Endothelial cell of umbilical vein (primary cell): ENCODE data around the gene SRCIN1. TPM values are rescaled to one million over a fixed set of nuclear protein-coding genes. Genes with fewer than 3 reads are reported as not detected.

Source experiments
- BruUV-seq: library from RNA; stranded (reverse); fragments of 400-500 nt; replicated peaks from 2 replicates; lab custom pipeline; 2021; lab: Mats Ljungman, UMichigan
- CTCF ChIA-PET: fragments of 300-600, 350-600 bp; sonication (Branson Sonifier 250); formaldehyde crosslinking; loops from one replicate; lab custom pipeline; 2021; ENCODE audit warnings: antibody characterized with exemption, inconsistent platforms; lab: Charles Lee
- POLR2A ChIA-PET: fragments of 300-600, 350-600 bp; sonication (Branson Sonifier 250); formaldehyde crosslinking; loops from one replicate; lab custom pipeline; 2021; ENCODE audit warnings: antibody characterized with exemption, inconsistent platforms; lab: Charles Lee
- DNase-seq: peaks from one replicate; pipeline ENCODE4 v3.0.0-alpha.2; 2011; ENCODE audit warnings: low read depth, low spot score
- FAIRE-seq: peaks from 2 replicates; lab custom pipeline; 2011; peaks lifted over from hg19 to GRCh38; lab: Jason Lieb, UNC
- H2AFZ ChIP-seq: 2 replicates; pipeline ENCODE4 v1.6.0; 2012; ENCODE audit warnings: low read depth, low read length, control low read depth, inconsistent platforms
- H3K27ac ChIP-seq: 2 replicates; pipeline ENCODE4 v1.5.1; 2011; ENCODE audit warnings: low read depth, mild to moderate bottlenecking, control low read depth, low read length, moderate library complexity; ENCODE audit not compliant: insufficient read depth
- H3K27me3 ChIP-seq, 2 experiments: 2 replicates each; pipeline versions ENCODE4 v1.6.0 to v1.6.1; 2011; ENCODE audit warnings: low read length in 2 of 2, mixed read lengths in 1 of 2; ENCODE audit not compliant: control insufficient read depth in 2 of 2, insufficient read depth in 2 of 2
- H3K36me3 ChIP-seq, 2 experiments: 2 replicates in 1 of 2; 3 replicates in 1 of 2; pipeline ENCODE4 v1.5.1; 2011; ENCODE audit warnings: low read length in 2 of 2, mild to moderate bottlenecking in 1 of 2, moderate library complexity in 1 of 2; ENCODE audit not compliant: control insufficient read depth in 2 of 2, insufficient read depth in 2 of 2; ENCODE audit errors: extremely low read depth in 1 of 2
- H3K4me1 ChIP-seq: 3 replicates; pipeline ENCODE4 v1.5.1; 2011; ENCODE audit warnings: mild to moderate bottlenecking, low read length; ENCODE audit not compliant: control insufficient read depth, insufficient read depth; ENCODE audit errors: extremely low read depth
- H3K4me2 ChIP-seq: 2 replicates; pipeline ENCODE4 v1.6.1; 2011; ENCODE audit warnings: low read length, control low read depth, mixed read lengths; ENCODE audit not compliant: insufficient read depth
- H3K4me3 ChIP-seq, 3 experiments: fragments of 200-600 bp in 1 of 3; sonication (generic), shearing (Covaris generic) in 1 of 3; replicated peaks in 1 of 3; 2 replicates each; pipeline ENCODE4 v1.5.1; 2011 to 2016; ENCODE audit warnings: control low read depth in 3 of 3, low read length in 3 of 3, mild to moderate bottlenecking in 2 of 3, inconsistent platforms in 1 of 3, low read depth in 1 of 3, moderate library complexity in 1 of 3; ENCODE audit not compliant: insufficient read depth in 1 of 3
- H3K79me2 ChIP-seq: 2 replicates; pipeline ENCODE4 v1.6.0; 2012; ENCODE audit warnings: low read length, inconsistent platforms; ENCODE audit not compliant: control insufficient read depth, insufficient read depth
- H3K9ac ChIP-seq: replicated peaks from 2 replicates; pipeline ENCODE3; 2011; ENCODE audit warnings: low read length, control low read depth; ENCODE audit not compliant: insufficient read depth; ENCODE audit errors: extremely low read depth
- H3K9me1 ChIP-seq: replicated peaks from 3 replicates; pipeline ENCODE4 v1.6.0; 2011; ENCODE audit warnings: mild to moderate bottlenecking, low read length; ENCODE audit not compliant: control insufficient read depth, insufficient read depth; ENCODE audit errors: extremely low read depth
- H3K9me3 ChIP-seq: replicated peaks from 2 replicates; pipeline ENCODE4 v1.5.1; 2012; ENCODE audit warnings: low read length, inconsistent platforms; ENCODE audit not compliant: control insufficient read depth, insufficient read depth
- H4K20me1 ChIP-seq: replicated peaks from 2 replicates; pipeline ENCODE3; 2011; ENCODE audit warnings: mild to moderate bottlenecking, low read length; ENCODE audit not compliant: control insufficient read depth, insufficient read depth; ENCODE audit errors: extremely low read depth
- CTCF ChIP-seq, 2 donors: IDR thresholded peaks; 1 replicate in 1 of 2; 2 replicates in 1 of 2; pipeline ENCODE4 v1.5.1; 2011; ENCODE audit warnings: low read length in 2 of 2, mild to moderate bottlenecking in 2 of 2, moderate library complexity in 2 of 2, control low read depth in 1 of 2, inconsistent platforms in 1 of 2, low read depth in 1 of 2; ENCODE audit not compliant: insufficient read depth in 1 of 2; ENCODE audit errors: extremely low read depth in 1 of 2
- EZH2 ChIP-seq: IDR thresholded peaks from 2 replicates; pipeline ENCODE4 v1.6.1; 2012; ENCODE audit warnings: borderline replicate concordance, low read depth, mild to moderate bottlenecking, moderate library complexity, low read length, inconsistent platforms; ENCODE audit not compliant: severe bottlenecking
- FOS ChIP-seq: IDR thresholded peaks from 2 replicates; pipeline ENCODE4 v1.6.1; 2011; ENCODE audit warnings: mild to moderate bottlenecking, low read length, moderate library complexity, borderline replicate concordance; ENCODE audit not compliant: insufficient read depth
- GATA2 ChIP-seq: IDR thresholded peaks from 2 replicates; pipeline ENCODE4 v1.7.0; 2011; ENCODE audit warnings: low read depth, mild to moderate bottlenecking, moderate library complexity, mixed read lengths, low read length; ENCODE audit not compliant: insufficient read length, insufficient read depth
- JUN ChIP-seq: IDR thresholded peaks from 2 replicates; pipeline ENCODE4 v1.6.1; 2011; ENCODE audit warnings: borderline replicate concordance, low read depth; ENCODE audit not compliant: insufficient read length, insufficient read depth
- MYC ChIP-seq: IDR thresholded peaks from one replicate; pipeline ENCODE4 v1.6.1; 2011; ENCODE audit warnings: mild to moderate bottlenecking, low read depth, low read length
- POLR2A ChIP-seq: IDR thresholded peaks from 2 replicates; pipeline ENCODE4 v1.6.1; 2012; ENCODE audit warnings: low read depth, mild to moderate bottlenecking, control low read depth, low read length
- POLR2AphosphoS5 ChIP-seq: IDR thresholded peaks from 2 replicates; pipeline ENCODE4 v1.6.1; 2012; ENCODE audit warnings: low read depth, mild to moderate bottlenecking, control low read depth, low read length, moderate library complexity; ENCODE audit not compliant: insufficient read depth
- dilution Hi-C: fragments of 300-500 bp; cut with MboI; formaldehyde crosslinking; loops from one replicate; pipeline ENCODE4 v1.15.0; 2019; ENCODE audit warnings: low sequenced_read_pairs; ENCODE audit not compliant: extremely low pct_ligation_motif_present
- intact Hi-C: fragments of 100-400 bp; cut with micrococcal nuclease; formaldehyde crosslinking; loops from one replicate; pipeline ENCODE4 v1.10.0; 2022
- polyA plus RNA-seq, 4 experiments: library from polyadenylated mRNA; depleted of rRNA in 3 of 4; stranded (reverse) in 3 of 4; unstranded in 1 of 4; fragments of >200 nt; gene quantifications; 2 replicates each; pipeline versions ENCODE4 v1.2.1 to v1.2.3, GENCODE V29; 2011 to 2012; ENCODE audit warnings: missing spikeins in 1 of 4
- total RNA-seq: library from RNA; stranded (reverse); gene quantifications from 2 replicates; pipeline ENCODE4 v1.2.3, GENCODE V29; 2021
- TF ChIP-seq, protein P1 (sequence below): IDR thresholded peaks from 2 replicates; pipeline ENCODE4 v1.6.1; 2011; ENCODE audit not compliant: insufficient read depth, insufficient read length

SRCIN1 gene
- total and polyA plus RNA-seq, 2 donors (not counting 3 experiments of a cell fraction or from before 2014, with no cell fraction given), result 0.15 to 0.35 TPM

DNA sequence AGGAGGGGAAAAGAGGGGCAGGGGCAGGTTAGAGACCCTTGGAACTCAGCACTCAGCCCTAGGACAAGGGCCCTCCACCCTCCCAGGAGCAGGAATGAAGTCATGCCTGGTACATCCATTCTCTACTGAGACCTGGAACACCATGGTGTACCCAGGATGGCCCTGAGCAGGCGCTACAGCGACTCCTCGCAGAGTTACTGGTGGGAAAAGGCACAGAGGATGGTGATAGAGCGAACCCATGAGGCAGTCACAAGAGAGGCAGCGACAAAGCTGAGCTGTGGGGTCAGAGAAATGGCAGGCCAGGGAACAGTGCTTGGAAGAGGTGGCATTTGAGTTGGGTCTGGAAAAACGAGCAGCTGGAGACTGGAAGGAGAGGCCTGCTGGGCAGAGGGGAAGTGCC is 37.5 kb downstream of the SRCIN1 start:
- CTCF ChIA-PET, result interaction anchor here (1.0 to 1.2 kb wide), 2 partner anchors 10 to 13 kb away, joined by 3 to 7 read pairs; no protein-coding TSS in a partner anchor

GRCh38 chr17:38567350-38567749 is 38.4 kb downstream of the SRCIN1 start:
- no peak overlapping the region for H3K27ac ChIP-seq
- H3K4me2 ChIP-seq, result no peak overlapping the region
- H3K4me3 ChIP-seq, result no peak overlapping the region
- H4K20me1 ChIP-seq, result no peaks in the 10 kb centered on the region
- no peak overlapping the region for H2AFZ ChIP-seq
- no peaks in the 10 kb centered on the region for H3K9me1 ChIP-seq
- H3K79me2 ChIP-seq, result no peaks in the 10 kb centered on the region
- H3K27me3 ChIP-seq, result peaks cover 56 to 63% of the 10 kb centered on the region in 2 experiments
- no peak for FAIRE-seq
- H3K9ac ChIP-seq, result no peak overlapping the region
- dilution Hi-C loops, result no loop called here
- POLR2A ChIA-PET, result no interaction called here
- H3K4me1 ChIP-seq, result no peaks in the 10 kb centered on the region
- DNase-seq, result no peak
- CTCF ChIA-PET, result interaction anchor here (1.3 to 1.7 kb wide), 2 partner anchors 9 to 91 kb away, joined by 3 to 11 read pairs; no protein-coding TSS in a partner anchor
- intact Hi-C loops, result no loop called here
- H3K9me3 ChIP-seq, result no peaks in the 10 kb centered on the region
- no TSS peak for BruUV-seq
- H3K36me3 ChIP-seq, result no peaks in the 10 kb centered on the region
- TF ChIP-seq CTCF (IDR thresholded peaks at IDR 0.05; ENCODE audit: extremely low read depth in 1 of 2, insufficient read depth in 1 of 2, low read depth in 1 of 2, low read length in 2 of 2), result no peak
- TF ChIP-seq, protein P1, sequence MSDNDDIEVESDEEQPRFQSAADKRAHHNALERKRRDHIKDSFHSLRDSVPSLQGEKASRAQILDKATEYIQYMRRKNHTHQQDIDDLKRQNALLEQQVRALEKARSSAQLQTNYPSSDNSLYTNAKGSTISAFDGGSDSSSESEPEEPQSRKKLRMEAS, result no peak
- no peak for TF ChIP-seq MYC
- no peak for TF ChIP-seq JUN
- no peak for TF ChIP-seq POLR2A
- TF ChIP-seq GATA2, result no peak
- TF ChIP-seq EZH2, result no peak
- no peak for TF ChIP-seq POLR2AphosphoS5
- TF ChIP-seq FOS, result no peak

More for the DNA sequence above, 37.5 kb downstream of the SRCIN1 start:
- Histone ChIP-seq H4K20me1 (no peaks in the 10 kb centered on the region), H3K9me3 (no peaks in the 10 kb centered on the region), H3K4me1 (no peaks in the 10 kb centered on the region), H3K4me3 (no peak overlapping the region), H3K9ac (no peak overlapping the region), H2AFZ (no peak overlapping the region), H3K4me2 (no peak overlapping the region), H3K79me2 (no peaks in the 10 kb centered on the region), H3K36me3 (no peaks in the 10 kb centered on the region), H3K27me3 (peaks cover 52 to 62% of the 10 kb centered on the region in 2 experiments), H3K27ac (no peak overlapping the region), H3K9me1 (no peaks in the 10 kb centered on the region)
- DNase-seq (no peak), FAIRE-seq (no peak)
- no peak for TF ChIP-seq POLR2AphosphoS5
- intact Hi-C loops (no loop called here), dilution Hi-C loops (no loop called here)
- no TSS peak for BruUV-seq
- POLR2A ChIA-PET, result no interaction called here
